ENCODE measurements around the gene NIN.

The NIN gene

GRCh38 chr14:50719911-50720759 is 110.8 kb downstream of the NIN start:
- H3K27ac ChIP-seq (ENCODE audit: low read length), result no peak overlapping the region
- TF ChIP-seq CTCF (IDR thresholded peaks at IDR 0.05; ENCODE audit: borderline replicate concordance, extremely low read depth, low read length, poor library complexity, severe bottlenecking), result no peak
- TF ChIP-seq EZH2 (IDR thresholded peaks at IDR 0.05; ENCODE audit: borderline replicate concordance, low read depth, low read length, severe bottlenecking), result no peak
- no peaks in the 10 kb centered on the region for H3K79me2 ChIP-seq (ENCODE audit: insufficient read depth, low read length)
- no peak for ATAC-seq (ENCODE audit: insufficient read depth, low read depth)
- H3K9ac ChIP-seq (ENCODE audit: low read depth, low read length), result no peak overlapping the region
- no peak overlapping the region for H2AFZ ChIP-seq (ENCODE audit: low read depth, low read length)
- no peaks in the 10 kb centered on the region for H3K27me3 ChIP-seq (ENCODE audit: insufficient read depth, low read length, poor library complexity)
- no peaks in the 10 kb centered on the region for H3K4me1 ChIP-seq (ENCODE audit: insufficient read depth, low read length)
- no peak overlapping the region for H3K4me3 ChIP-seq (ENCODE audit: low read depth in 1 of 2, low read length in 2 of 2)
- H3K9me3 ChIP-seq (ENCODE audit: insufficient read depth, low read length, severe bottlenecking), result no peaks in the 10 kb centered on the region
- H4K20me1 ChIP-seq (ENCODE audit: insufficient read depth, low read length), result no peaks in the 10 kb centered on the region
- no peak for DNase-seq
- H3K36me3 ChIP-seq (ENCODE audit: insufficient read depth, low read length), result peaks cover 43% of the 10 kb centered on the region
- no peak overlapping the region for H3K4me2 ChIP-seq (ENCODE audit: insufficient read depth, low read length)

GRCh38 chr14:50718949-50719348 is 112.0 kb downstream of the NIN start:
- TF ChIP-seq EZH2 (IDR thresholded peaks at IDR 0.05; ENCODE audit: borderline replicate concordance, low read depth, low read length, severe bottlenecking), result no peak
- TF ChIP-seq CTCF (IDR thresholded peaks at IDR 0.05; ENCODE audit: borderline replicate concordance, extremely low read depth, low read length, poor library complexity, severe bottlenecking), result no peak
- Histone ChIP-seq H3K4me3 (ENCODE audit: low read depth in 1 of 2, low read length in 2 of 2) (no peak overlapping the region), H3K79me2 (ENCODE audit: insufficient read depth, low read length) (no peaks in the 10 kb centered on the region), H3K27me3 (ENCODE audit: insufficient read depth, low read length, poor library complexity) (no peaks in the 10 kb centered on the region), H3K9me3 (ENCODE audit: insufficient read depth, low read length, severe bottlenecking) (no peaks in the 10 kb centered on the region), H2AFZ (ENCODE audit: low read depth, low read length) (no peak overlapping the region), H3K4me1 (ENCODE audit: insufficient read depth, low read length) (no peaks in the 10 kb centered on the region), H3K27ac (ENCODE audit: low read length) (no peak overlapping the region), H4K20me1 (ENCODE audit: insufficient read depth, low read length) (no peaks in the 10 kb centered on the region), H3K36me3 (ENCODE audit: insufficient read depth, low read length) (peaks cover 31% of the 10 kb centered on the region), H3K9ac (ENCODE audit: low read depth, low read length) (no peak overlapping the region), H3K4me2 (ENCODE audit: insufficient read depth, low read length) (no peak overlapping the region)
- ATAC-seq (ENCODE audit: insufficient read depth, low read depth) (no peak), DNase-seq (no peak)

- no peaks in the 10 kb centered on the region for H3K79me2 ChIP-seq (ENCODE audit: insufficient read depth, low read length)
- no peaks in the 10 kb centered on the region for H3K4me1 ChIP-seq (ENCODE audit: insufficient read depth, low read length)
- no peak overlapping the region for H2AFZ ChIP-seq (ENCODE audit: low read depth, low read length)
- TF ChIP-seq CTCF (IDR thresholded peaks at IDR 0.05; ENCODE audit: borderline replicate concordance, extremely low read depth, low read length, poor library complexity, severe bottlenecking) (no peak), EZH2 (IDR thresholded peaks at IDR 0.05; ENCODE audit: borderline replicate concordance, low read depth, low read length, severe bottlenecking) (no peak)
- no peaks in the 10 kb centered on the region for H3K27me3 ChIP-seq (ENCODE audit: insufficient read depth, low read length, poor library complexity)
- no peak overlapping the region for H3K4me2 ChIP-seq (ENCODE audit: insufficient read depth, low read length)
- H3K4me3 ChIP-seq (ENCODE audit: low read depth in 1 of 2, low read length in 2 of 2), result no peak overlapping the region
- H4K20me1 ChIP-seq (ENCODE audit: insufficient read depth, low read length), result no peaks in the 10 kb centered on the region
- H3K9ac ChIP-seq (ENCODE audit: low read depth, low read length), result no peak overlapping the region
- ATAC-seq (ENCODE audit: insufficient read depth, low read depth) (no peak), DNase-seq (no peak)
- H3K36me3 ChIP-seq (ENCODE audit: insufficient read depth, low read length), result peaks cover 19% of the 10 kb centered on the region
- H3K27ac ChIP-seq (ENCODE audit: low read length), result no peak overlapping the region
- H3K9me3 ChIP-seq (ENCODE audit: insufficient read depth, low read length, severe bottlenecking), result no peaks in the 10 kb centered on the region
Measured at GRCh38 chr14:50717811-50718210, 113.2 kb downstream of the NIN start.

Data from DND-41 (cell line).